ENCODE measurements around the gene C2CD2.

The C2CD2 gene

GRCh38 chr21:41861255-41861654 lies 92.6 kb downstream of the C2CD2 start:
- DNase-seq = no peak

DNA sequence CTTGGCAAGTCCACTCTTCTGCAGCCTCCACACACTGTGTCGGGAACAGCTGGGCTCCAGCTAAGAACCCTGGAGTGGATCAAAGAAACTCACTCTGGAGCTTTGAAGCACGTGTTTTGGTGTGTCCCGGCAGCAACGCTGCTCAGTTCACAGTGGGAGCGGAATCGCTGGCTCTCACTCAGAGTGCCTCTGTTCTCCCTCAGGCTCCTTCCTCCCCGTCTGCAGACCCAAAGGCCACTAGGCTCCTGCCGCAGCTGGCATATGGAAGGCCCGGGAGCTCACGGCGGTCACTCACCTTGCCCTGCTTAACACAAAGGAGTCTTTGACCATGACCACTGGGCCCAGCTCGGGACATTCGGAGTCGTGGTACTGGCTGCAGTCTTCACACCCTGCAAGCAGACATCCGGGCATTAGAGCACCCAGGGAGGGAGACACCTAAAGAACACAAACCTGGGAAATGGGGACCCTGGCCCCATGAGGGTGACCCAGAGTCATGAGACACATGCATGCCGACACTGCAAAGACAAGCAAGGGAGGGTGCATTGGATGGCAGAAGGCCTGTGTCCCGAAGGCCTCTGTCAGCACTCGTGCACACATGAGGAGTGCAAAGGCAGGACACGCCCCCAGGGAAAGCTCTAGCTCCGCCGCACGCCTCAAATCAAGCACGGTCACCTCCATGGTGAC lies 94.4 kb downstream of the C2CD2 start:
- no peak for DNase-seq

DNA sequence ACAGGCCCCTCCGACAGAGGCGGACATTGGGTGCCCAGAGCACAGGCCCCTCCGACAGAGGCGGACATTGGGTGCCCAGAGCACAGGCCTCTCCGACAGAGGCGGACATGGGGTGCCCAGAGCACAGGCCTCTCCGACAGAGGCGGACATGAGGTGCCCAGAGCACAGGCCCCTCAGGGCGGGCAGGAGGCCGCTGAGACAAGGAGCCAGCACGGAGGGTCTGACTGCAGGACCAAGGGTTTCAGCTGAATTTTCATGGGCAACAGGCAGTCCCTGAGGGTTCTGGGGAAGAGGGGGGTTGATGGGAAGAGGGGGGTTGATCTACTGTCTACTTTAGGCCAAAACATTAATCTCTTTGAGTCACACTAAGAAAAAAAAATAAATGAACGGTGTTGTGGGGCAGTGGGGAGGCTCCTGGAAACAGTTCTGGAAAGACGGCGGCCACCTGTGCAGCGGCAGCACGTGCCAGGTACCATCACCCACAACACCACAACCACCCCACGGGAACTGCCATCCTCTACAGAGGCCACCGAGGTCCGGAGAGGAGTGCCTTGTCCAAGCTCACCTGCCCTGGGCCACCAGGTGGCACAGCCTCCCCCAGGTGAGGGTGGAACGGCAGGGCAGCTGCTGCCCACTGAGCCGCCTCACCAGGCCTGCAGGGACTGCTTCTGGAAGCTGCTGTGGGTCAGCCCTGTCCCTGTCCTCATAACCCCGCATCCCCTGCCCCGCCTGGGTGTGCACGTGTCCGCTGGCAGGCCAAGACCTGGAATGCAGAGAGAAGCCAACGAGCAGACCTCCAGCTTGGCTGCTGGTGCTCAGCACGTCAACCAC lies 95.1 kb downstream of the C2CD2 start:
- DNase-seq = no peak

DNA sequence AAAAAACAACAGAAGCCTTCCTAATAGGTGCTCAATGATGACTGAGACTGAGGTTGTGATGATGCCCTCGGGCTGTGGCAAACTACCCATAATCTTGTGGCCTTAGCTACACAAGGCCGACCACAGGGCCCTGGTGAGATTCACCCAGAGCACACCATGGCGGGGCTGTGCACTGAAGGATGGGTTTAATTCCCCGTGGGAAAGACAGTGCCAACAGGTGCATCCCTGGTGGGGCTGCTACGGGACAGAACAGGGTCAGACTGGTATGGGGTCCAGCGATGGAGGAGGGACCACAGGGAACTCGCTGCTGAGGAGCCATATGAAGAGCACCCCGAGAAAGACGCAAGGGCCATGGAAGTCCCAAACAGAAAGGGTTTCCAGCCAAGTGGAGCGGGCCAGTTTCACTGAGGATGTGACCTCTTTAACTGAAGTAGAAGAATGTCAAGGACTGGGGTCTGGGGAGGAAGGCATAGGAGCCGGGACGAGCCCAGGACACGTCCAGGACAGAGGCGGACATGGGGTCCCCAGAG lies 96.0 kb downstream of the C2CD2 start:
- no peak for DNase-seq

DNA sequence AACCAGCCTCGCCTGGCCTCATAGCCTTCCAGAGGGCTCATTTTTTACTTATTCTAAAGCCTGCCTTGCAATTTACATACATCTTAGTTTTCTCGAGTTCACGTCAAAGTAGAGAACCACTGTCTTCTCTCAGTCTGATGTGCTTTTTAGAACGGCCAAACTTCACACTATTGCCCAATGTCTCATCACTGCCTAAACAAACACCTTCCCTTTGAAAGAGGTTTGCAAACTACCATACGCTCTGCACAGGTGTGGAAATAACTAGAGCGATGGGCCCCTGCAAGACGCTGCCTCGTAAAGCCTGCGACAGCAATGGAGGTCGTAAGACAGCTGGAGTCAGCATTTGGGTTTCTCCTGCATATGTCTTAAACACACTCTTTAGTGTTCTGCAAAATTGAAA lies 97.2 kb downstream of the C2CD2 start:
- DNase-seq = no peak

DNA sequence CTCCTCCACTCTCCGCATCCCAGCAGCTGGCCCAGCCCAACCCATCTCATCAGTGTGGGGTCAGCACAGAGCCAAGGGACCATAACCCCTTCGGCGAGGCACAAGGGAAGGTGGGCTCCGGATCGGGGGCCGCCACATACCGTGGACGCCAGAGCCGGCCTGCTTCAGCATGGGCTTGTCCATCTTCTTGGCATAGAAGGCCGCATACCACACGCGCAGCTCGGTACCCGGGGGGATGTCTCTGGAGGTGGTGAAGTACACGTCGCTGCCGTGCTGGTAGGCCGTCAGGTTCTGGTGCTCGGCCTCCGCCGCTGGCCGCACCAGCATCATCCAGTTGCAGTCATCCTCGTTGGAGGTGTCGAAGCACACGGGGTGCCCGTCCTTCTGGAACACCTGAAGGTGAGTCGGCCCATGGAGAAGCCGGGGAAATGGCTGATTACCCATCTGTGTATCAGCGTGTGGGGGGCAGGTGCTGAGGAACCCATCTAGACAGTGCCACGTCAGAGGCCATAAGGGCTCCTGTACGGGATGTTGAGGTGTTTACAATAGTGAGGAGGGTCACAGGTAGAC lies 99.3 kb downstream of the C2CD2 start:
- no peak for DNase-seq

GRCh38 chr21:41852929-41853320 lies 100.9 kb downstream of the C2CD2 start:
- no peak for DNase-seq

DNA sequence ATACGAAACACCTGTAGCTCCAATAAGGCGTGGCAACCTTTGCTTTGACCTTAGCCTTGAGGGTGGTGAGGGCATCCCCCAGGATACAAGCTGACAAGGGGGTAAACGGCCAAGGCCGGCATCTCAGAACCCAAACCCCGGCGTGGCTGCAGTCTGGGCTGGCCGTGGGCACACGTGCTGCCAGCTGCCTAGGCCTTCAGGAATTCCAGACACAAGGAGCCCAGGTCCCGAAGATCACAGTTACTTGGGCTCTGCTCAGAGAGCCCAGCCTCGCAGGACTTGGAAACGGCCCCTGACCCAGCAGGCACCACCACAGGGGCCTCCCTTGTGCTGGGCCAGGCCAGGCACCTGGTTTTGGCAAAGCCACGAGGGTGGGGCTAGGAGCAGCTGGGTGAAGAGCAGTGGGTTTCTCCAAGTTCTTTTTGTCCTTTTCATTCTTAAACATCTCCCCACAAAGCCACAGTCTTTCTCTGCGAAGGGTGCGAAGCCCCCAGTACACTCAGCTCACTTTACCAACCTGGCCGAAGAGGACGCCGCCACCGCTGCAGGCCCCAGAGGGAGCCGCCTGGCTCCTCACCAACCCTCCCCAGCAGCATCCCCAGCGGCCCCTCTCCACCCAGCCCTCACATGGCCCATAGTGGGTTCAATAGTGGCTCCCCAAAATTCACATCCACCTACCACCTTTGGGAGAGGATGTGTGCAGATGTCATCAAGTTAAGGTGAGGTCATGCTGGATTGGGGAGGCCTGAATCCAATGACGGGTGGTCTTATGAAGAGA lies 101.5 kb downstream of the C2CD2 start:
- DNase-seq = no peak

GRCh38 chr21:41851090-41851790 lies 102.6 kb downstream of the C2CD2 start:
- no peak for DNase-seq

DNA sequence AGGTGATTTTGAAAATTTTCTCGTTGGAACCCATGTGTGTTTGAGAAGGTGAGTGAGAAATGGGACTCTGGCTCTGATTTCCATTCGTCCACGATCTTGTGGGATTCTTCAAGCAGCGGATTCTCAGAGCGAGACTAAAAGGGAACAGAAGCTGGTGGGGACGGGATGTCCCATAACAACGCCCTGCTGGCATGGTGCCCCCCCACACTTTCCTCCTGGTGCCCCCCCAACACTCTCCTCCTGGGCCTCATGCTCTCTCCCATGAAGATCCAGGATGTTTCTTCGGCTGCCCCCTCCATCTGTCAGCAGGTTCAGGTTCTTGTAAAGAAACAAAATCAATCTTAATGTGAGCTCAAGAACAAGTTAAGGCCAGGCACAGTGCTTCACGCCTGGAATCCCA lies 103.7 kb downstream of the C2CD2 start:
- DNase-seq = no peak

- DNase-seq = no peak
Measured at GRCh38 chr21:41848958-41849580, 104.7 kb downstream of the C2CD2 start.

- no peak for DNase-seq
Measured at GRCh38 chr21:41848533-41848932, 105.3 kb downstream of the C2CD2 start.

GRCh38 chr21:41847066-41847804 lies 106.6 kb downstream of the C2CD2 start:
- no peak for DNase-seq

- DNase-seq = no peak
Measured at GRCh38 chr21:41846536-41846935, 107.3 kb downstream of the C2CD2 start.

DNA sequence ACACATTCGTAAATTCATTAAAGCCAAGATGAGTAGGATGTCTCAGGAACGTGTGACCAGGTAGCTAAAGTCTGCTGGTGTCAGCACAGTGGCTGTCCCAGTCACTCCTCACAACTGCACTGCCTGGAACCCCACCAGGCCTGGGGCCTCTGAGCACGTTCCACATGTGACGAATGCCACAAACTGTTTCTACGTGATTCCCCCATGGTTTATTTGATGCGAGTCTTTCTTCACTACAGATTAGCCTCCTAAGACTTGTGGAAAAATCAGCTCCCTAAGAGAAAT lies 107.8 kb downstream of the C2CD2 start:
- no peak for DNase-seq

GRCh38 chr21:41845310-41846032 lies 108.3 kb downstream of the C2CD2 start:
- DNase-seq = no peak

GRCh38 chr21:41843584-41843983 lies 110.2 kb downstream of the C2CD2 start:
- no peak for DNase-seq

GRCh38 chr21:41840880-41841279 lies 112.9 kb downstream of the C2CD2 start:
- DNase-seq = no peak

- no peak for DNase-seq
Measured at GRCh38 chr21:41839387-41840000, 114.3 kb downstream of the C2CD2 start.

GRCh38 chr21:41837756-41838297 lies 116.0 kb downstream of the C2CD2 start:
- no peak for DNase-seq

Data from effector CD8-positive, alpha-beta T cell (primary cell).